Endothelial cell (in vitro differentiated cells): ENCODE data around the gene AGBL4. TPM values are rescaled to one million over a fixed set of nuclear protein-coding genes. Genes with fewer than 3 reads are reported as not detected.

Experiments
- DNase-seq: peaks from one replicate; pipeline ENCODE4 v3.0.0; 2021; ENCODE audit warnings: low spot score
- H3K27ac Mint-ChIP-seq: one replicate; pipeline ENCODE4 v1.8.0; 2021; ENCODE audit warnings: mixed read lengths, inconsistent platforms; ENCODE audit not compliant: unreplicated experiment
- H3K27me3 Mint-ChIP-seq: one replicate; pipeline ENCODE4 v1.8.0; 2021; ENCODE audit warnings: mild to moderate bottlenecking, moderate library complexity, mixed read lengths, inconsistent platforms; ENCODE audit not compliant: unreplicated experiment
- H3K36me3 Mint-ChIP-seq: one replicate; pipeline ENCODE4 v1.8.0; 2021; ENCODE audit warnings: mild to moderate bottlenecking, low read depth, mixed read lengths, inconsistent platforms; ENCODE audit not compliant: unreplicated experiment
- H3K4me1 Mint-ChIP-seq: one replicate; pipeline ENCODE4 v1.8.0; 2021; ENCODE audit warnings: mild to moderate bottlenecking, mixed read lengths, inconsistent platforms; ENCODE audit not compliant: unreplicated experiment
- H3K4me3 Mint-ChIP-seq: one replicate; pipeline ENCODE4 v1.8.0; 2021; ENCODE audit warnings: mild to moderate bottlenecking, mixed read lengths, inconsistent platforms; ENCODE audit not compliant: unreplicated experiment
- H3K9me3 Mint-ChIP-seq: one replicate; pipeline ENCODE4 v1.8.0; 2021; ENCODE audit warnings: mixed read lengths, inconsistent platforms; ENCODE audit not compliant: unreplicated experiment
- total RNA-seq: library from RNA; stranded (reverse); fragmentation: NEBNext Ultra II Directional; extraction: Animal tissue kit (Norgen Biotek cat#: 25700); gene quantifications from one replicate; pipeline ENCODE4 v1.2.1, GENCODE V29; 2021; ENCODE audit not compliant: unreplicated experiment
- TF ChIP-seq, protein P1 (sequence below): fragments of 200-600 bp; sonication (generic); IDR thresholded peaks from one replicate; pipeline ENCODE4 v1.5.0; 2021; ENCODE audit warnings: antibody characterized with exemption; ENCODE audit not compliant: unreplicated experiment

AGBL4 gene
- total RNA-seq, 1 donor from 2014 or later, result 0.51 TPM

GRCh38 chr1:48657413-48657812 is 1366.3 kb downstream of the AGBL4 start:
- TF ChIP-seq, protein P1, sequence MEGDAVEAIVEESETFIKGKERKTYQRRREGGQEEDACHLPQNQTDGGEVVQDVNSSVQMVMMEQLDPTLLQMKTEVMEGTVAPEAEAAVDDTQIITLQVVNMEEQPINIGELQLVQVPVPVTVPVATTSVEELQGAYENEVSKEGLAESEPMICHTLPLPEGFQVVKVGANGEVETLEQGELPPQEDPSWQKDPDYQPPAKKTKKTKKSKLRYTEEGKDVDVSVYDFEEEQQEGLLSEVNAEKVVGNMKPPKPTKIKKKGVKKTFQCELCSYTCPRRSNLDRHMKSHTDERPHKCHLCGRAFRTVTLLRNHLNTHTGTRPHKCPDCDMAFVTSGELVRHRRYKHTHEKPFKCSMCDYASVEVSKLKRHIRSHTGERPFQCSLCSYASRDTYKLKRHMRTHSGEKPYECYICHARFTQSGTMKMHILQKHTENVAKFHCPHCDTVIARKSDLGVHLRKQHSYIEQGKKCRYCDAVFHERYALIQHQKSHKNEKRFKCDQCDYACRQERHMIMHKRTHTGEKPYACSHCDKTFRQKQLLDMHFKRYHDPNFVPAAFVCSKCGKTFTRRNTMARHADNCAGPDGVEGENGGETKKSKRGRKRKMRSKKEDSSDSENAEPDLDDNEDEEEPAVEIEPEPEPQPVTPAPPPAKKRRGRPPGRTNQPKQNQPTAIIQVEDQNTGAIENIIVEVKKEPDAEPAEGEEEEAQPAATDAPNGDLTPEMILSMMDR, result no peak
- no peak overlapping the region for H3K27ac Mint-ChIP-seq
- no peaks in the 10 kb centered on the region for H3K36me3 Mint-ChIP-seq
- DNase-seq, result no peak
- no peaks in the 10 kb centered on the region for H3K4me1 Mint-ChIP-seq
- no peak overlapping the region for H3K4me3 Mint-ChIP-seq
- H3K9me3 Mint-ChIP-seq, result no peaks in the 10 kb centered on the region
- peaks cover 2% of the 10 kb centered on the region for H3K27me3 Mint-ChIP-seq

DNA sequence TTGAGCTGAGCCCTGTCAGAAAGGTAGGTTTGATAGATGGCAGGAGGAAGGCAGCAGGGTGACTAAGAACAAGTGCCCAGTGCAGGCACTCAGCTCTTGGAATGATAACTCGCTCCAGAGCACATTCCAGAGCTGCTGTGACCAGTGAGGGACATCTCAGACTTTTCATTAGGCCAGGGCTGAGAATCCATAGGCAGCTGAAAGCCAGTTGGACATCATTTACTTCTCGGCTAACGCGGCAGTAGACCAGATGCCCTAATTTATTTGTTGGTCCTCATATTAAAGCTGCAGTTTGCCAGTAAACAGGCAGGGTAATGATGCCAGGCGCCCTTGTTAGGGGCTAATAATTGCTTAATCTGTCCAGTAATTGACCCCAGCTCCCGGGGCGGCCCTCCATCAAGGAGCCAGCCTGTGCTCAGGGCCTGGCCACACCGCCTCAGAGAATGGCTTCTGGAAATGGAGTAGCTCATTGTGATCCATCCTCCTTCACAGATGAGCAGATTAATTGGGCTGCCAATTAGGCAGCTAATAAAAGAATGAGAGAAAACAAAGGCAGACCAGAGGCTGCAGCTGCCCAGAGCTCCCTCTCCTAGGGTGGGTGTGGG is 1369.0 kb downstream of the AGBL4 start:
- Mint-ChIP-seq H3K27me3 (peaks cover 2% of the 10 kb centered on the region), H3K9me3 (no peaks in the 10 kb centered on the region), H3K27ac (no peak overlapping the region), H3K4me1 (peaks cover 6% of the 10 kb centered on the region), H3K36me3 (no peaks in the 10 kb centered on the region), H3K4me3 (no peak overlapping the region)
- DNase-seq, result no peak
- TF ChIP-seq, protein P1, result no peak

DNA sequence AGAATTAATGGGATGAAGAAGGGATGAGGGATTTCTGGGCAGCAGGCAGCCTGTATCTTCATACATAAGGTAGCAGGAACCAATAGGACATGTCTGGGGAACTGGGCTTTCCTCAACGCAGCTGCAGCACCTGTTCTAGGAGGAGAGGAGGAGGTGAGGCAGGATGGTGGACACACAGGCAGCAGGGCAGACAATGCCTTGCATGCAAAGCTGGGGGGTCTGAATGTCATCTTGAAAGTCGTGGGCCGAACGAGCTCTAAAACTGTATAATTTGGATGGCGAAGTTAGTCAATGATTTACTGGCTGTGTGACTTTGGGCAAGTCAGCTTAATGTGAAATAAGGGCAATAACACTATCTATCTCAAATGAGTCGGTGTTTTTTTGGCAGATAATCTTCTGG is 1371.4 kb downstream of the AGBL4 start:
- no peak for DNase-seq
- H3K27me3 Mint-ChIP-seq, result no peaks in the 10 kb centered on the region
- H3K4me1 Mint-ChIP-seq, result peaks cover 9% of the 10 kb centered on the region
- no peaks in the 10 kb centered on the region for H3K9me3 Mint-ChIP-seq
- TF ChIP-seq, protein P1, result no peak
- no peak overlapping the region for H3K27ac Mint-ChIP-seq
- H3K4me3 Mint-ChIP-seq, result no peak overlapping the region
- H3K36me3 Mint-ChIP-seq, result no peaks in the 10 kb centered on the region

- peaks cover 13% of the 10 kb centered on the region for H3K4me1 Mint-ChIP-seq
- TF ChIP-seq, protein P1, result no peak
- H3K27ac Mint-ChIP-seq, result no peak overlapping the region
- H3K4me3 Mint-ChIP-seq, result no peak overlapping the region
- no peaks in the 10 kb centered on the region for H3K9me3 Mint-ChIP-seq
- H3K36me3 Mint-ChIP-seq, result no peaks in the 10 kb centered on the region
- no peak for DNase-seq
- H3K27me3 Mint-ChIP-seq, result no peaks in the 10 kb centered on the region
Measured at GRCh38 chr1:48649880-48650279, 1373.9 kb downstream of the AGBL4 start.

DNA sequence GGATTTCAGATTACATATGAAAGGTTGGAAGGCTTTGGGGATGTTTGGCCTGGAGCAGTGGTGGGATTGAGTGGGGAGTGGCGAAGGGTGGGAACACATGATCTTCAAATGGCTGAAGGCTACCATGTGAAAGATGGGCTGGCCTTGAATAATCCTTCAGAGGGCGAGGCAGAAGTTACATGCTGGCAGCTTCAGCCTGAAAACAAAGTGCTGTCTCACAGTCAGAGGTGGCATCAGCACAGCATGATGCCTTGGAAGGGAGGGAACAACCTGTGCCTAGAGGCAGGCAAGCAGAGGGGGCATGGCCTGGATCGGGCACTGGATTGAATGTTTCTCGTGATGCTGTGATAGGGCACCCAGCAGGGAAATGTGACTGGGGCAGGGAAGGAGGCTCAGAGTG is 1377.9 kb downstream of the AGBL4 start:
- Mint-ChIP-seq H3K9me3 (no peaks in the 10 kb centered on the region), H3K4me3 (no peak overlapping the region), H3K27me3 (no peaks in the 10 kb centered on the region), H3K27ac (no peak overlapping the region), H3K4me1 (peaks cover 21% of the 10 kb centered on the region), H3K36me3 (no peaks in the 10 kb centered on the region)
- no peak for DNase-seq
- TF ChIP-seq, protein P1, result no peak
